ENCODE measurements around the gene KRT6B. TPM values are rescaled to one million over a fixed set of nuclear protein-coding genes. Genes with fewer than 3 reads are reported as not detected.

Gene KRT6B
- polyA plus RNA-seq, 1 donor from 2014 or later: not detected

DNA sequence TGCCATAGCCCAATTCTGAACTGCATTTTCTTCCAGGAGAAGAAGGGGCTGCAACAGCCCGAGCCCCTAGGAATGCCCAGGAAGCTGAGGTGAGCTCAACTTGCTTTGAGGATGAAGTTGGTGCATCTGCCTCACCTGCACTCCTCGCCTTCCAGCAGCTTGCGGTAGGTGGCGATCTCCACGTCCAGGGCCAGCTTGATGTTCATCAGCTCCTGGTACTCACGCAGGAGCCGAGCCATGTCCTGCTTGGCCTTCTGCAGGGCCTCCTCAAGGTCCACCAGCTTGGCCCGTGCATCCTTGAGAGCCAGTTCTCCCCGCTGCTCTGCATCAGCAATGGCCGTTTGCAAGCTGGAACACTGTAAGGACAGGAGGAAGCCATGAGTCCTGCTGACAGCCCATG, 23.8 kb downstream of the KRT6B start:
- Histone ChIP-seq H3K4me3 (ENCODE audit: low read length) (no peak overlapping the region), H3K9me2 (ENCODE audit: insufficient read depth, low read length) (no peaks in the 10 kb centered on the region), H3K4me2 (ENCODE audit: low read length) (no peak overlapping the region), H3K36me3 (ENCODE audit: insufficient read depth, low read length) (no peaks in the 10 kb centered on the region), H3F3A (ENCODE audit: insufficient read depth, low read length, poor library complexity, severe bottlenecking) (no peaks in the 10 kb centered on the region), H2AFZ (ENCODE audit: low read depth, low read length) (no peak overlapping the region), H4K20me1 (ENCODE audit: insufficient read depth) (no peaks in the 10 kb centered on the region), H3K27ac (ENCODE audit: low read length) (no peak overlapping the region), H3K27me3 (ENCODE audit: insufficient read depth, low read depth, low read length) (no peaks in the 10 kb centered on the region), H3K9ac (ENCODE audit: low read length) (no peak overlapping the region), H3K9me3 (ENCODE audit: low read length) (no peaks in the 10 kb centered on the region), H3K79me2 (replicated peaks; ENCODE audit: insufficient read depth, low read length) (no peaks in the 10 kb centered on the region)
- TF ChIP-seq MXI1 (conservative IDR thresholded peaks at IDR 0.05; ENCODE audit: poor library complexity, severe bottlenecking): no peak
- no peak for TF ChIP-seq TAF1 (IDR thresholded peaks at IDR 0.05; ENCODE audit: low read depth)
- TF ChIP-seq RAD21 (conservative IDR thresholded peaks at IDR 0.05): no peak
- TF ChIP-seq, protein P1, sequence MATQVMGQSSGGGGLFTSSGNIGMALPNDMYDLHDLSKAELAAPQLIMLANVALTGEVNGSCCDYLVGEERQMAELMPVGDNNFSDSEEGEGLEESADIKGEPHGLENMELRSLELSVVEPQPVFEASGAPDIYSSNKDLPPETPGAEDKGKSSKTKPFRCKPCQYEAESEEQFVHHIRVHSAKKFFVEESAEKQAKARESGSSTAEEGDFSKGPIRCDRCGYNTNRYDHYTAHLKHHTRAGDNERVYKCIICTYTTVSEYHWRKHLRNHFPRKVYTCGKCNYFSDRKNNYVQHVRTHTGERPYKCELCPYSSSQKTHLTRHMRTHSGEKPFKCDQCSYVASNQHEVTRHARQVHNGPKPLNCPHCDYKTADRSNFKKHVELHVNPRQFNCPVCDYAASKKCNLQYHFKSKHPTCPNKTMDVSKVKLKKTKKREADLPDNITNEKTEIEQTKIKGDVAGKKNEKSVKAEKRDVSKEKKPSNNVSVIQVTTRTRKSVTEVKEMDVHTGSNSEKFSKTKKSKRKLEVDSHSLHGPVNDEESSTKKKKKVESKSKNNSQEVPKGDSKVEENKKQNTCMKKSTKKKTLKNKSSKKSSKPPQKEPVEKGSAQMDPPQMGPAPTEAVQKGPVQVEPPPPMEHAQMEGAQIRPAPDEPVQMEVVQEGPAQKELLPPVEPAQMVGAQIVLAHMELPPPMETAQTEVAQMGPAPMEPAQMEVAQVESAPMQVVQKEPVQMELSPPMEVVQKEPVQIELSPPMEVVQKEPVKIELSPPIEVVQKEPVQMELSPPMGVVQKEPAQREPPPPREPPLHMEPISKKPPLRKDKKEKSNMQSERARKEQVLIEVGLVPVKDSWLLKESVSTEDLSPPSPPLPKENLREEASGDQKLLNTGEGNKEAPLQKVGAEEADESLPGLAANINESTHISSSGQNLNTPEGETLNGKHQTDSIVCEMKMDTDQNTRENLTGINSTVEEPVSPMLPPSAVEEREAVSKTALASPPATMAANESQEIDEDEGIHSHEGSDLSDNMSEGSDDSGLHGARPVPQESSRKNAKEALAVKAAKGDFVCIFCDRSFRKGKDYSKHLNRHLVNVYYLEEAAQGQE (IDR thresholded peaks at IDR 0.05; ENCODE audit: borderline replicate concordance): no peak
- no peak for TF ChIP-seq EP300 (conservative IDR thresholded peaks at IDR 0.05; ENCODE audit: poor library complexity, severe bottlenecking)
- TF ChIP-seq EZH2 (IDR thresholded peaks at IDR 0.05; ENCODE audit: borderline replicate concordance, insufficient read depth, low read length, poor library complexity, severe bottlenecking): no peak
- no peak for TF ChIP-seq SMC3 (conservative IDR thresholded peaks at IDR 0.05; ENCODE audit: poor library complexity)
- no peak for TF ChIP-seq POLR2AphosphoS5 (IDR thresholded peaks at IDR 0.05)
- TF ChIP-seq, protein P2, sequence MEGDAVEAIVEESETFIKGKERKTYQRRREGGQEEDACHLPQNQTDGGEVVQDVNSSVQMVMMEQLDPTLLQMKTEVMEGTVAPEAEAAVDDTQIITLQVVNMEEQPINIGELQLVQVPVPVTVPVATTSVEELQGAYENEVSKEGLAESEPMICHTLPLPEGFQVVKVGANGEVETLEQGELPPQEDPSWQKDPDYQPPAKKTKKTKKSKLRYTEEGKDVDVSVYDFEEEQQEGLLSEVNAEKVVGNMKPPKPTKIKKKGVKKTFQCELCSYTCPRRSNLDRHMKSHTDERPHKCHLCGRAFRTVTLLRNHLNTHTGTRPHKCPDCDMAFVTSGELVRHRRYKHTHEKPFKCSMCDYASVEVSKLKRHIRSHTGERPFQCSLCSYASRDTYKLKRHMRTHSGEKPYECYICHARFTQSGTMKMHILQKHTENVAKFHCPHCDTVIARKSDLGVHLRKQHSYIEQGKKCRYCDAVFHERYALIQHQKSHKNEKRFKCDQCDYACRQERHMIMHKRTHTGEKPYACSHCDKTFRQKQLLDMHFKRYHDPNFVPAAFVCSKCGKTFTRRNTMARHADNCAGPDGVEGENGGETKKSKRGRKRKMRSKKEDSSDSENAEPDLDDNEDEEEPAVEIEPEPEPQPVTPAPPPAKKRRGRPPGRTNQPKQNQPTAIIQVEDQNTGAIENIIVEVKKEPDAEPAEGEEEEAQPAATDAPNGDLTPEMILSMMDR (IDR thresholded peaks at IDR 0.05; ENCODE audit: poor library complexity, severe bottlenecking): no peak

DNA sequence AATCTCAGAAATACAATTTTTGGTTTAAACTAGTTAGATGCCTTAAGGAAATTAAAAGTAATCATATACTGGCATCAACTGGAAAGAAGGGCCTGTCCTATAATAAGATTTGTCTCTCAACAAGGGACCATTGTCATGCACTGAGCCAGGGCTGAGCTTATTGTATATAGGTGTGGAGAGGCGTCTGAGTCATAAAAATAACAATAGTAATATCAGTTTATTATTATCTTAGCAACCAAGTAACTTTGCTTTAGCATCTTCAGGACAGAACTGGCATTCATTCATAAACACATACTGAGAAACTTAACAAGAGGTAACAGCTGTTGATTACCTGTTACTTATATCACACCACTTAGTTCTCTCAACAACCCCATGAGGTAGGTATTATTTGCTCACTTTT, 24.9 kb downstream of the KRT6B start:
- TF ChIP-seq MXI1 (conservative IDR thresholded peaks at IDR 0.05; ENCODE audit: poor library complexity, severe bottlenecking) (no peak), TAF1 (IDR thresholded peaks at IDR 0.05; ENCODE audit: low read depth) (no peak), EZH2 (IDR thresholded peaks at IDR 0.05; ENCODE audit: borderline replicate concordance, insufficient read depth, low read length, poor library complexity, severe bottlenecking) (no peak), POLR2AphosphoS5 (IDR thresholded peaks at IDR 0.05) (no peak), SMC3 (conservative IDR thresholded peaks at IDR 0.05; ENCODE audit: poor library complexity) (no peak)
- TF ChIP-seq, protein P1 (IDR thresholded peaks at IDR 0.05; ENCODE audit: borderline replicate concordance): no peak
- Histone ChIP-seq H3K9ac (ENCODE audit: low read length) (no peak overlapping the region), H3K79me2 (replicated peaks; ENCODE audit: insufficient read depth, low read length) (no peaks in the 10 kb centered on the region), H3K27me3 (ENCODE audit: insufficient read depth, low read depth, low read length) (no peaks in the 10 kb centered on the region), H3K9me3 (ENCODE audit: low read length) (no peaks in the 10 kb centered on the region), H4K20me1 (ENCODE audit: insufficient read depth) (no peaks in the 10 kb centered on the region), H3K4me3 (ENCODE audit: low read length) (no peak overlapping the region), H3K27ac (ENCODE audit: low read length) (no peak overlapping the region), H3K4me2 (ENCODE audit: low read length) (no peak overlapping the region), H3F3A (ENCODE audit: insufficient read depth, low read length, poor library complexity, severe bottlenecking) (no peaks in the 10 kb centered on the region), H3K9me2 (ENCODE audit: insufficient read depth, low read length) (no peaks in the 10 kb centered on the region), H3K36me3 (ENCODE audit: insufficient read depth, low read length) (no peaks in the 10 kb centered on the region), H2AFZ (ENCODE audit: low read depth, low read length) (no peak overlapping the region)
